ENCODE data around the gene CRADD.

The CRADD gene

GRCh38 chr12:93850481-93851256 is 173.5 kb downstream of the CRADD start:
- ChIA-PET POLR2A (no interaction called here), CTCF (interaction anchor here (0.6 kb wide), 1 partner anchor 256 kb away, joined by 3 read pairs; no protein-coding TSS in a partner anchor)

GRCh38 chr12:93851257-93851671 is 174.1 kb downstream of the CRADD start:
- Histone ChIP-seq H3K27ac (ENCODE audit: extremely low read depth, low read depth, low read length) (no peak overlapping the region), H3K4me3 (ENCODE audit: low read depth, low read length) (no peak overlapping the region), H3K4me1 (ENCODE audit: control insufficient read depth, insufficient read depth, low read length) (no peaks in the 10 kb centered on the region), H3K36me3 (ENCODE audit: control insufficient read depth in 2 of 2, insufficient read depth in 1 of 2, low read length in 2 of 2) (no peaks in the 10 kb centered on the region), H3K9me3 (ENCODE audit: control insufficient read depth, insufficient read depth, low read depth, low read length) (no peaks in the 10 kb centered on the region)
- ChIA-PET POLR2A (no interaction called here), CTCF (interaction anchor here (0.6 kb wide), 1 partner anchor 255 kb away, joined by 3 read pairs; no protein-coding TSS in a partner anchor)
- TF ChIP-seq MZF1 (tag by site-specific recombination; IDR thresholded peaks at IDR 0.05; ENCODE audit: borderline replicate concordance) (no peak), KLF1 (tag by site-specific recombination; IDR thresholded peaks at IDR 0.05) (no peak), PBX3 (CRISPR knock-in tag; IDR thresholded peaks at IDR 0.05) (no peak), ZNF24 (tag by site-specific recombination; IDR thresholded peaks at IDR 0.05) (no peak), ZNF692 (tag by site-specific recombination; IDR thresholded peaks at IDR 0.05) (no peak), ZNF311 (tag by site-specific recombination; IDR thresholded peaks at IDR 0.05; ENCODE audit: borderline replicate concordance) (no peak), ZNF335 (tag by site-specific recombination; conservative IDR thresholded peaks at IDR 0.05) (no peak), ZNF155 (tag by site-specific recombination; IDR thresholded peaks at IDR 0.05) (no peak), ZNF843 (tag by site-specific recombination; IDR thresholded peaks at IDR 0.05) (no peak), ZNF398 (tag by site-specific recombination; IDR thresholded peaks at IDR 0.05) (no peak)

More at GRCh38 chr12:93850481-93851256, 173.5 kb downstream of the CRADD start:
- Histone ChIP-seq H3K4me3 (ENCODE audit: low read depth, low read length) (no peak overlapping the region), H3K4me1 (ENCODE audit: control insufficient read depth, insufficient read depth, low read length) (no peaks in the 10 kb centered on the region), H3K36me3 (ENCODE audit: control insufficient read depth in 2 of 2, insufficient read depth in 1 of 2, low read length in 2 of 2) (no peaks in the 10 kb centered on the region), H3K9me3 (ENCODE audit: control insufficient read depth, insufficient read depth, low read depth, low read length) (no peaks in the 10 kb centered on the region), H3K27ac (ENCODE audit: extremely low read depth, low read depth, low read length) (no peak overlapping the region)
- TF ChIP-seq ZNF366 (tag by site-specific recombination; conservative IDR thresholded peaks at IDR 0.05) (no peak), ZSCAN5A (tag by site-specific recombination; IDR thresholded peaks at IDR 0.05) (no peak), ZNF843 (tag by site-specific recombination; IDR thresholded peaks at IDR 0.05) (no peak), ZNF174 (tag by site-specific recombination; IDR thresholded peaks at IDR 0.05) (no peak), ZNF830 (tag by site-specific recombination; IDR thresholded peaks at IDR 0.05; ENCODE audit: low read depth) (no peak), PRDM10 (tag by site-specific recombination; IDR thresholded peaks at IDR 0.05) (no peak), GLI2 (tag by site-specific recombination; IDR thresholded peaks at IDR 0.05; ENCODE audit: borderline replicate concordance, low read depth) (no peak), ZNF16 (tag by site-specific recombination; IDR thresholded peaks at IDR 0.05; ENCODE audit: low read depth) (no peak), BCL11A (tag by site-specific recombination; IDR thresholded peaks at IDR 0.05; ENCODE audit: low read depth) (no peak), ZNF169 (tag by site-specific recombination; IDR thresholded peaks at IDR 0.05) (no peak), ZSCAN4 (tag by site-specific recombination; IDR thresholded peaks at IDR 0.05) (no peak)

Data from HEK293 (cell line).